T-helper 1 cell (primary cell): ENCODE measurements around the gene VIPR1.

Experiments used
- DNase-seq, 5 donors: peaks; one replicate each; pipeline ENCODE4 v3.0.0-alpha.2; 2012 to 2020

Gene VIPR1

GRCh38 chr3:42495393-42495792, 7.0 kb upstream of the VIPR1 start:
- no peak for DNase-seq

GRCh38 chr3:42497009-42497731, 5.3 kb upstream of the VIPR1 start:
- DNase-seq, result no peak

GRCh38 chr3:42498034-42498433, 4.4 kb upstream of the VIPR1 start:
- no peak for DNase-seq

GRCh38 chr3:42498791-42499477, 3.5 kb upstream of the VIPR1 start:
- peak in 1 of 5 donors; percentile 25 for DNase-seq

GRCh38 chr3:42499478-42499871, 3.0 kb upstream of the VIPR1 start:
- DNase-seq, result no peak

GRCh38 chr3:42500091-42500490, 2.4 kb upstream of the VIPR1 start:
- no peak for DNase-seq

- no peak for DNase-seq
Measured at GRCh38 chr3:42500909-42501308, 1.5 kb upstream of the VIPR1 start.

- DNase-seq, result peak in 1 of 5 donors; percentile 16
Measured at GRCh38 chr3:42501321-42501680, 1.1 kb upstream of the VIPR1 start.

GRCh38 chr3:42501681-42502428, 588 bp upstream of the VIPR1 start:
- DNase-seq, result peak; percentile 33 to 64 (median 59)

- DNase-seq, result no peak
Measured at GRCh38 chr3:42503251-42503924, 945 bp downstream of the VIPR1 start.

GRCh38 chr3:42503957-42504333, 1.5 kb downstream of the VIPR1 start:
- DNase-seq, result no peak

GRCh38 chr3:42504334-42505127, 2.1 kb downstream of the VIPR1 start:
- no peak for DNase-seq

- DNase-seq, result no peak
Measured at GRCh38 chr3:42505128-42505848, 2.8 kb downstream of the VIPR1 start.

GRCh38 chr3:42505849-42506410, 3.5 kb downstream of the VIPR1 start:
- no peak for DNase-seq

- DNase-seq, result no peak
Measured at GRCh38 chr3:42507252-42507651, 4.8 kb downstream of the VIPR1 start.

GRCh38 chr3:42507761-42508335, 5.4 kb downstream of the VIPR1 start:
- no peak for DNase-seq

- no peak for DNase-seq
Measured at GRCh38 chr3:42508562-42508961, 6.1 kb downstream of the VIPR1 start.

- DNase-seq, result no peak
Measured at GRCh38 chr3:42509111-42509510, 6.7 kb downstream of the VIPR1 start.

- DNase-seq, result no peak
Measured at GRCh38 chr3:42510325-42510724, 7.9 kb downstream of the VIPR1 start.

GRCh38 chr3:42511201-42511600, 8.8 kb downstream of the VIPR1 start:
- DNase-seq, result no peak

- no peak for DNase-seq
Measured at GRCh38 chr3:42511736-42512135, 9.3 kb downstream of the VIPR1 start.
